Upper lobe of left lung (tissue), 6 donors: Measurements from ENCODE around the gene STON1. TPM values are rescaled to one million over a fixed set of nuclear protein-coding genes. Genes with fewer than 3 reads are reported as not detected.

Experiments used
- ATAC-seq, 2 donors: fragments of 200-7000 bp; cut with Tn5 transposase; one replicate each; pipeline ENCODE4 v1.9.1; 2022; ENCODE audit warnings: mild to moderate bottlenecking in 2 of 2, moderate library complexity in 2 of 2; ENCODE audit not compliant: low FRiP score in 2 of 2
- DNase-seq, 2 donors: peaks; one replicate each; pipeline ENCODE4 v3.0.0-alpha.2; 2019 to 2020
- H3K27ac ChIP-seq, 4 donors: fragments of 200-600 bp; sonication (generic); one replicate each; pipeline ENCODE4 v1.5.1; 2016 to 2019
- H3K27me3 ChIP-seq, 4 donors: fragments of 200-600 bp; sonication (generic); one replicate each; pipeline ENCODE4 v1.5.1; 2017 to 2019
- H3K36me3 ChIP-seq, 4 donors: fragments of 200-600 bp; sonication (generic); one replicate each; pipeline ENCODE4 v1.5.1; 2016 to 2019
- H3K4me1 ChIP-seq, 4 donors: fragments of 200-600 bp; sonication (generic); one replicate each; pipeline ENCODE4 v1.5.1; 2018 to 2019
- H3K4me3 ChIP-seq, 4 donors: fragments of 200-600 bp; sonication (generic); one replicate each; pipeline ENCODE4 v1.5.1; 2017 to 2019; ENCODE audit warnings: mild to moderate bottlenecking in 2 of 4, moderate library complexity in 1 of 4
- H3K9me3 ChIP-seq, 4 donors: fragments of 200-600 bp; sonication (generic); one replicate each; pipeline ENCODE4 v1.5.1; 2018 to 2019
- CTCF ChIP-seq, 6 experiments: fragments of 450-650 bp in 4 of 6; fragments of 200-600 bp in 2 of 6; sonication (generic) in 2 of 6; IDR thresholded peaks; one replicate each; pipeline ENCODE4 v1.5.1; 2016 to 2019; ENCODE audit warnings: antibody characterized with exemption in 6 of 6
- EP300 ChIP-seq, 4 donors: sonication (generic); formaldehyde crosslinking; IDR thresholded peaks; one replicate each; pipeline ENCODE4 v1.5.1; 2017; ENCODE audit warnings: antibody characterized with exemption in 4 of 4, control low read depth in 2 of 4
- POLR2A ChIP-seq, 4 donors: fragments of 450-650 bp; IDR thresholded peaks; one replicate each; pipeline ENCODE4 v1.5.1; 2016 to 2017; ENCODE audit warnings: antibody characterized with exemption in 4 of 4, mild to moderate bottlenecking in 2 of 4
- POLR2AphosphoS5 ChIP-seq, 2 donors: sonication (generic); formaldehyde crosslinking; IDR thresholded peaks; one replicate each; pipeline ENCODE4 v1.5.1; 2017; ENCODE audit warnings: antibody characterized with exemption in 2 of 2
- WGBS, 2 donors: methylation state at CpG; one replicate each; pipeline ENCODE4 v1.1.5; 2017 to 2018; 5-methylcytosine and 5-hydroxymethylcytosine counted together
- total RNA-seq, 6 donors: library from RNA; depleted of rRNA in 4 of 6; stranded (reverse); fragments of >200 nt in 4 of 6; gene quantifications; one replicate each; pipeline versions ENCODE4 v1.1.0 to v1.2.1, GENCODE V29; 2016 to 2021
- donor health status: DM: no; HTN: no; CAD: no; lungs with moderate emphysema.
- donor health status: DM: no; HTN: yes; CAD: no; lungs with severe emphysema.

The STON1 gene
- total RNA-seq, 6 donors from 2014 or later, result 13.2 to 27.0 (median 20.0) TPM

GRCh38 chr2:48529676-48530032 is 300 bp upstream of the STON1 start:
- DNase-seq, result no peak
- Histone ChIP-seq H3K4me3 (peak overlapping the region; percentile 58 to 86 (median 74)), H3K27me3 (no peaks in the 10 kb centered on the region), H3K27ac (peak overlapping the region; percentile 59 to 91 (median 88)), H3K9me3 (no peaks in the 10 kb centered on the region), H3K4me1 (peaks cover 8 to 25% (median 14%) of the 10 kb centered on the region in 4 donors), H3K36me3 (no peaks in the 10 kb centered on the region)
- WGBS, 2 donors, result 2 to 13% methylated on average over 9 to 15 of the region's 15 CpGs
- ATAC-seq, result peak in 1 of 2 donors; percentile 15
- TF ChIP-seq POLR2A (IDR thresholded peaks at IDR 0.05), result no peak
- TF ChIP-seq POLR2AphosphoS5 (IDR thresholded peaks at IDR 0.05), result no peak
- TF ChIP-seq EP300 (IDR thresholded peaks at IDR 0.05), result no peak
- no peak for TF ChIP-seq CTCF (IDR thresholded peaks at IDR 0.05)

GRCh38 chr2:48531141-48531648 is 1.2 kb downstream of the STON1 start:
- Histone ChIP-seq H3K4me1 (peaks cover 8 to 25% (median 14%) of the 10 kb centered on the region in 4 donors), H3K9me3 (no peaks in the 10 kb centered on the region), H3K36me3 (no peaks in the 10 kb centered on the region), H3K27ac (peak overlapping the region; percentile 59 to 91 (median 88)), H3K27me3 (no peaks in the 10 kb centered on the region), H3K4me3 (peak overlapping the region; percentile 58 to 86 (median 74))
- 19 to 29% methylated on average over 6 of the region's 6 CpGs for WGBS, 2 donors
- TF ChIP-seq POLR2A (IDR thresholded peaks at IDR 0.05), result no peak
- DNase-seq (no peak), ATAC-seq (peak in 1 of 2 donors; percentile 22)

- DNase-seq (no peak), ATAC-seq (no peak)
- Histone ChIP-seq H3K27me3 (no peaks in the 10 kb centered on the region), H3K9me3 (no peaks in the 10 kb centered on the region), H3K4me1 (peaks cover 8 to 25% (median 13%) of the 10 kb centered on the region in 4 donors), H3K36me3 (no peaks in the 10 kb centered on the region), H3K4me3 (no peak overlapping the region), H3K27ac (peak overlapping the region in 1 of 4 donors; percentile 13)
- WGBS, 2 donors, result 80 to 96% methylated on average over 7 of the region's 7 CpGs
- TF ChIP-seq POLR2AphosphoS5 (IDR thresholded peaks at IDR 0.05), result no peak
- TF ChIP-seq POLR2A (IDR thresholded peaks at IDR 0.05), result no peak
- TF ChIP-seq EP300 (IDR thresholded peaks at IDR 0.05), result no peak
- no peak for TF ChIP-seq CTCF (IDR thresholded peaks at IDR 0.05)
Observed at GRCh38 chr2:48532174-48532573, 2.2 kb downstream of the STON1 start.

GRCh38 chr2:48532824-48533223 is 2.9 kb downstream of the STON1 start:
- H3K27me3 ChIP-seq, result no peaks in the 10 kb centered on the region
- H3K4me1 ChIP-seq, result peaks cover 8 to 25% (median 13%) of the 10 kb centered on the region in 4 donors
- no peak for ATAC-seq
- no peaks in the 10 kb centered on the region for H3K36me3 ChIP-seq
- DNase-seq, result no peak
- H3K27ac ChIP-seq, result peak overlapping the region in 1 of 4 donors; percentile 13
- WGBS, 2 donors, result 89 to 97% methylated on average over 5 of the region's 5 CpGs
- H3K9me3 ChIP-seq, result no peaks in the 10 kb centered on the region
- no peak for TF ChIP-seq POLR2AphosphoS5 (IDR thresholded peaks at IDR 0.05)
- H3K4me3 ChIP-seq, result no peak overlapping the region

GRCh38 chr2:48534781-48535180 is 4.8 kb downstream of the STON1 start:
- ATAC-seq, result no peak
- Histone ChIP-seq H3K4me1 (peaks cover 0 to 18% (median 7%) of the 10 kb centered on the region in 4 donors), H3K27ac (no peak overlapping the region), H3K36me3 (no peaks in the 10 kb centered on the region), H3K4me3 (no peak overlapping the region), H3K9me3 (no peaks in the 10 kb centered on the region), H3K27me3 (no peaks in the 10 kb centered on the region)
- no peak for DNase-seq
- WGBS, 2 donors, result 90 to 92% methylated on average over 5 of the region's 5 CpGs
- TF ChIP-seq POLR2A (IDR thresholded peaks at IDR 0.05), result no peak
- TF ChIP-seq CTCF (IDR thresholded peaks at IDR 0.05), result no peak
- no peak for TF ChIP-seq EP300 (IDR thresholded peaks at IDR 0.05)
- TF ChIP-seq POLR2AphosphoS5 (IDR thresholded peaks at IDR 0.05), result no peak
